ENCODE results near the gene ASPSCR1. TPM values are rescaled to one million over a fixed set of nuclear protein-coding genes. Genes with fewer than 3 reads are reported as not detected.

The ASPSCR1 gene
- total RNA-seq, 2 donors from 2014 or later = 16.9 to 24.4 TPM

DNA sequence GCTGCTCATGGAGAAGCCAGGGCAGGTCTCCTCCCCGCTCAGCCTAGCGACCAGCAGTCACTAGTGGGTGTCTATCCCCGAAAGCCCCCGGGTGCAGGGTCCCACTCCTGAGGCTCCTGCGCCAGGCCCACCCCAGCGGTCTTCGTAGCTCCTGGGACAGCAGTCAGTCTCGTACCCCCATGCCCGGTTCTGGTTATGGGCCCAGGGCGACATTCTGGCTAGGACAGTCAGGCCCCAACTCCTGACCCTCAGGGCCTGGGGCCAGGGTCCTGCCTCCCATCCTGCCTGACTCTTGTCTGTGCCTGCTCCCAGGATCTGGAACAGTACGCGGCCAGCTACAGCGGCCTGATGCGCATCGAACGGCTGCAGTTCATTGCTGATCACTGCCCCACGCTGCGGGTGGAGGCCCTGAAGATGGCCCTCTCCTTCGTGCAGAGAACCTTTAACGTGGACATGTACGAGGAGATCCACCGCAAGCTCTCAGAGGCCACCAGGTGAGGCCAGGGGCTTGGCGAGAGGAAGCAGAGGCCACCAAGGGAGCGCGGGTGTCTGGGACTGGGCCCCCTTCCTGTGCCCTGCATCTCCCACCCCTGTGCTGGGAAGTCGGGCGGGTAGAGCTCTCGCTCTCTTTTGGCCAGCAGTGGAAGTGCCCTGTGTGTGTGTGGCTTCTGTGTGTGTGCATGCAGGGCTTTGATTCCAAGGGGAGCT, 76.3 kb downstream of the ASPSCR1 start:
- intact Hi-C loops (cut with DNase I) = no loop called here
- ATAC-seq (no peak), DNase-seq (no peak)

DNA sequence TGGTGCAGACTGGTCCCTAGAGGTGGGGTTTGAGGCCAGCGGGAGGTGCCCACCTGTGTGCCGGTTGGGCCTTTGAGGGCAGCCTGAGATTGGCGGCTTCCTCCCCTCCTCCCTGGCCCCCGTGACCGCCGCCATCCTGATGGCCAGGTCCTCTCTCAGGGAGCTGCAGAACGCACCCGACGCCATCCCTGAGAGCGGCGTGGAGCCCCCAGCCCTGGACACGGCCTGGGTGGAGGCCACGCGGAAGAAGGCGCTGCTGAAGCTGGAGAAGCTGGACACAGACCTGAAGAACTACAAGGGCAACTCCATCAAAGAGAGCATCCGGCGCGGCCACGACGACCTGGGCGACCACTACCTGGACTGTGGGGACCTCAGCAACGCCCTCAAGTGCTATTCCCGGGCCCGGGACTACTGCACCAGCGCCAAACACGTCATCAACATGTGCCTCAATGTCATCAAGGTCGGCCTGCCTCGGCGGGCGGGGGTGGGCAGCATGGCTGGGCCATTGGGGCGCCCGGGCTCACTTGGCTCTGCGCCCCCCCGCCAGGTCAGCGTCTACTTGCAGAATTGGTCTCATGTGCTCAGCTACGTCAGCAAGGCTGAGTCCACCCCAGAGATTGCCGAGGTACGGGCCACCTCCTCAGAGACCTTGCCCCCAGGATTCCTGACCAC, 77.1 kb downstream of the ASPSCR1 start:
- intact Hi-C loops (cut with DNase I) = no loop called here
- DNase-seq (peak; percentile 19), ATAC-seq (no peak)

DNA sequence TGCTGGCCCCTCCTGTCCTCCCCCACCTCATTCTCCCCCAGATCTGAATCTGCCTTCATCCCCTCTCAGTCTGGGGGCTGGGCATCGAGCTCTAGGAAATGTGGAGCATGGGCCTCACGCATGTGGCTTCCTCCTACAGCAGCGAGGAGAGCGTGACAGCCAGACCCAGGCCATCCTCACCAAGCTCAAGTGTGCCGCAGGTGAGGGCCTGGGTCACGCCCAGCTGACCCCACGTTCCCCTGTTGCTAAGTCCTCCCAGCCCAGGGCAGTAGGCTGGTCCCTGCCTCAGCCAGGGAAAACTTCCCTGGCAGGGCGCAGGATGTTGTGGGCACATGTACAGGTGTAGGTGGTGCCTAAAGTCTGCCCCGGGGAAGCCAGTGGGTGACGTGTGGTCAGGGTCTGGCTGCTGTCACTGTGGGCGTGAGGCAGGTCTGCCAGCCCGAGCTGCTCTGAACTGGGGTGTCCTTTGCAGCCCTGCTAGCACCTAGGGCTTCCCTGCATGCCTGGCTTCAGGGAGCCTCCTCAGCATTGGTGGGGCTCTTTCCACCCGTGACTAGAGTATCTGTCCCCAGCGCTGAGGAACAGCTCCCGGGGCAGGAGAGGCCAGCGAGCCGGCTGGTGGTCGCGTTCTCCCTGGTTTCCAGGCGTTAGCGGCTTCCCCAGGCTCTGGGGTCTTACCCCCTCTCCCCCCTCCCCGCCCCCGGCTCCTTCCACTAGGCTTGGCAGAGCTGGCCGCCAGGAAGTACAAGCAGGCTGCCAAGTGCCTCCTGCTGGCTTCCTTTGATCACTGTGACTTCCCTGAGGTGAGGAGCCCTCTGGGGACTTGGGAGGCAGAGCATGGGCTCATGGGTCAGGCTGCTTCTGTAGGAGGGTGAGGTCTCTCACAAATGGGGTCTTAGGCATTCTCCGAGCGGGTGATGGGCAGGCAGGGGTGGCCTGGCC, 77.9 kb downstream of the ASPSCR1 start:
- intact Hi-C loops (cut with DNase I) = no loop called here
- DNase-seq (peak; percentile 18), ATAC-seq (no peak)

DNA sequence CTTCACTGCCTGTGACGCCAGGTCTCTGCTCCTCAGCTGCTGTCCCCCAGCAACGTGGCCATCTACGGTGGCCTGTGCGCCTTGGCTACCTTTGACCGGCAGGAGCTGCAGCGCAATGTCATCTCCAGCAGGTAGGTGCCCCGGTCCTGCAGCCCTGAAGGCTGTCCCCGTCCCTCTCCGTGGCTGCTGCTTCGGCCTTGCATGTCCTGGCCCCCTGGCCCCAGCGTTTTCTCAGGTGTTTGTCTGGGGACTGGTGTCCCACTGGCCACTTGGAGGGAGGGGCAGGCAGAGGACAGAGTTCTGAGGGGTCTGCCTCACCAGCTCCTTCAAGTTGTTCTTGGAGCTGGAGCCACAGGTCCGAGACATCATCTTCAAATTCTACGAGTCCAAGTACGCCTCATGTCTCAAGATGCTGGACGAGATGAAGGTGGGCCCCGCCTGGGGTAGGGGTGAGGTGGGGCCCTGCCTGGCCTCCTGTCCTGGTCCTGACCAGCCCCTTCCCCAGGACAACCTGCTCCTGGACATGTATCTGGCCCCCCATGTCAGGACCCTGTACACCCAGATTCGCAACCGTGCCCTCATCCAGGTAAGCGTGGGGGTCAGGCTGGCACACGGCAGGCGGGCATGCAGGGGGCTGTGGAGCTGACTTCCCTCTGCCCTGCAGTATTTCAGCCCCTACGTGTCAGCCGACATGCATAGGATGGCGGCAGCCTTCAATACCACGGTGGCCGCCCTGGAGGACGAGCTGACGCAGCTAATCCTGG, 78.7 kb downstream of the ASPSCR1 start:
- no peak for ATAC-seq
- intact Hi-C loops (cut with DNase I) = no loop called here
- peak; percentile 17 for DNase-seq

DNA sequence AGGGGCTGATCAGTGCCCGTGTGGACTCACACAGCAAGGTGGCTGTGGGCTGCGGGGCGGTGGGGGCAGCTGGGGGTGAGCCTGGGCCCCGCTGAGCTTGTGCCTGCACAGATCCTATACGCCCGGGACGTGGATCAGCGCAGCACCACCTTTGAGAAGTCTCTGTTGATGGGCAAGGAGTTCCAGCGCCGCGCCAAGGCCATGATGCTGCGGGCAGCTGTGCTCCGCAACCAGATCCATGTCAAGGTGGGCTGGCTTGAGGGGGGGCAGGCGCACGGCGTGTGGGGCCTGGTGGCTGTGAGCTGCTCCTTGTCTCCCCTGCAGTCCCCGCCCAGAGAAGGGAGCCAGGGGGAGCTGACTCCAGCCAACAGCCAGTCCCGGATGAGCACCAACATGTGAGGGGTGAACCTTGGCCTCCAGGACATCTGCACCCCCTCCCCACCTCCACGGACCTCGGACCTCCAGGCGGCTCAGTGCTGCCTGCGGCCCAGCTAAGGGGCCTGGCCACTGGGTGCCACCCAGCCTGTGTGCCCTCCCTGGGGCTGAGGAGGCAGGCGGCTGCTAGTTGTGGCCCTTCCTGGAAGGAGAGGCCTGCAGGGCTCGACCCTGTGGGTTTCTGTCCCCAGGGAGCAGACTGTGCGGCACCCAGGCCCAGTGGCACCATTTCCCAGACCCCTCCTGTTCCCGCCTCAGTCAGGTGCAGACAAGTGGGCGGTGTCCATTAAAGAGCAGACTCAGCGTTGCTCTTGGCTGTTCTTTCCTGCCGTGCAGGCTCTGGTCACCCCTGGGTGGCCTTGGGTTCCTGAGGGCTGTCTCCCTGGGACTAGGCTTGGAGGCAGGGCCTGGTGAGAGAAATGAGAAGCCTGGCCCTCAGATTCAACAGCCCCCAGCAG, 79.5 kb downstream of the ASPSCR1 start:
- intact Hi-C loops (cut with DNase I) = no loop called here
- ATAC-seq = no peak
- peak; percentile 24 for DNase-seq

DNA sequence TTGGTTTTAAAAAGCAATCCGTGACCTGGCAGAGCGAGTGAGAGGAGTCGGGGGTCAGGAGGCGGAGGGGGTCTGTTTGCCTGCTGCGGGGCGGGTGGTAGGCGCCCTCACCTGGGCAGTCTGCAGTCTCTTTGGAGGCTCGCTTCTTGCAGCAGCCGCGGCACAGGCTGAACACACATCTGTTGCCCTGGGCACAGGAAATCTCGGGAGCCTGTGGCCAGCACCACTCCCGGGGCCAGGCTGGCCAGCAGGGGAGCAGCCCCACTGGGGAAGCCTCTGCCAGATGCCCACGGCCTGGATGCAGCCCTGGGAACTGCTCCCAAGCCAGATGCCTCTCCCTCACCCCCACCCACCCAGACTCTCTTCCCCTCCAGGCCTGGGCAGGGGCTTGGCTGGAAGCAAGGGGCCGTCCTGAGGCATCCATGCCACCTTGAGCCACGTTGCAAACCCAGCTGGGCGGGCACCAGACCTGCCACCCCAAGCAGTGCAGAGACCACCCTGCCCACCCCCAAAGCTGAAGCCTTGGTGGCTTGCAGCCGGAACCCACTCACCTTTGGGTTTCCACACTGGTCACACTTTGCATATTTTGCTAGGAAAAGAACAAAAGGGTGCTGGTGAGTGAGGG, 80.9 kb downstream of the ASPSCR1 start:
- intact Hi-C loops (cut with DNase I) = no loop called here
- no peak for ATAC-seq
- peak; percentile 16 for DNase-seq

DNA sequence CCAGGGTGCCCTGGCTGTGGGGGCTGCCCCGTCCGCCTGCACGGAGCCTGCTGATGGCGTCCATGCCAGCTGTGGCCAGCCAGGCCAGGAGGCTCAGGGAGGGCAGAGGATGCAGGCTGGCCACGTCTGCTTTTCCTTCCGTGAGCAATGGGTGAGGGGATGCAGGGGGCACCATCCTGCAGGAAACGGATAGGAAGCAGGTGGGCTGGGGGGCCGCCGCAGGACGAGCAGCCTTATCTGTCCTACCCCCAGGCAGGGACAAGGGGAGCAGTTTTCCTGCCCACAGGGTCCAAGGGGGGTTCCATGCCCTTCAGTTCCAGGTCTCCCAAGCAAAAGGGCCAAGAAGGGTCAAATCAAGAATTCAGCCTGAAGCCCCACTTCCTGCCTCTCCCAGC, 81.4 kb downstream of the ASPSCR1 start:
- DNase-seq (peak; percentile 12), ATAC-seq (no peak)
- intact Hi-C loops (cut with DNase I) = no loop called here

DNA sequence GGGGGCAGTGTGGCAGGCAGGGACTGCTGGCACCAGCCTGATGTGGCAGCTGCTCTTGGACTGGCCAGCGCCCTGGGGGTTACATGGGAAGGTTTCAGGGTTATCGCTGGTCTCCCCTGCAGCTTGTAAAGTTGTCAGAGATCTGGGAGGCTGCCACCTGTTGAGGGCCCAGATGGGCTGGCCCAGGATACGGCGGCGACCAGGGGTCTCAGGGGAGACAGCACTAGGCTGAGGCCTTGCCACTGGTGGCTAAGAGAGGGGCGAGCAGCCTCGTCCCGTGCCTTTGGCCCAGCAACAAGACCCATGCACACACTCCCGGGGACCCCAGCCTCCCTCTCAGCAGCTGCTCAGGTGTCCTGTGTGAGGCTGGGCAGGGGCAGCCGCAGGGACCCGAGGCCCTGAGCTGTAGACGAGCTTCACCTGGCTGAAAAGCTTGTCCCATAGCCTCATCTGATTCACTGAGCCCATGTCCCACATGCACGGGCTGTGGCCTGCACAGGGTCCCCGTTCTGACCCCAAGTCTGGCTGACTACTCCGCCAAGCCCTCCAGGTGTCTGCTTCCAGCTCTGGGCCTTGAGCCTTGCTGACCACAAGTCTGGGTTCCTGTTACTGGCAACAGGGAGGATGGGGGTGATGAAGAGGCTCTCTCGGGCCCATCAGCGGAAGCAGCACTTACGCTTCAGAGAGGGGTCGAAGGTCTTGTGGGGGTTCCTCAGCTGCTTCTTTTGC, 82.0 kb downstream of the ASPSCR1 start:
- DNase-seq (peak; percentile 16), ATAC-seq (no peak)
- intact Hi-C loops (cut with DNase I) = no loop called here

DNA sequence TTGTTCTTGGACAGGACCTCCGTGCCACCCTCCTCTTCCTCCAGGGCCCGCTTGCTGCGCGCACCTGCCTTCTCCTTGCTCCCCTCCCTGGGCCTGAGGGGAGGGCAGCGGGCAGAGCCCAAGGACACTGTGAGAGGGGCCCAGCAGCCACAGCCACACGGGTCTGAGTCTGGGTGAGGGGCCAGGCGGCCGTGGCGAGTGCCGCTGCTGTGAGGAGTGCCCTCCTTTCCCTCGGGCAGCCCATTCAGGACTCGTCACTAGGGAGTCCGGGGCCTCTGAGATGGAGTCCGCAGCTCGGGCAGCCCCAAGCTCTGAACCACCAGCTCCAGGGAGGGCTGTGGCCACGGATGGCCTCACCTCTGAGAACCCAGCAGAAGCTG, 82.6 kb downstream of the ASPSCR1 start:
- DNase-seq = peak; percentile 19
- no peak for ATAC-seq
- intact Hi-C loops (cut with DNase I) = no loop called here

DNA sequence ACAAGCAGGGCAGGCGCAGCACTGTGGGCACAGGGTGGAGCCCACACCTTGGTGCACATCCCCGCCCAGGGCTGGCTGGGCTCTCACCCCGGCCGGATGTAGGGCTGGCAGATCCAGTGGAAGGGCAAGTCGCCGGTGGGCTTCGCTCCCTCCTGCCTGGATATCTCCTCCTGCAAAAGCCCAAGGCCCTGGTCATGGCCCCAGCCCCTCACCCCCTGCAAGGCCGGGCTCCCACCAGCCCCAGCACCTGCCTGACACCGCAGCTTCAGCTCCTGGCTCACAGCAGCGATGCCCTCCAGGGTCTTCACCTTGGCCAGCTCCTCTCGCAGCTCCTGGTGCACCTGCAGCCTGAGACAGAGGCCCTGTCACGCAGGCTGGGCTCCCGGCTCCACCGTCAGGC, 83.2 kb downstream of the ASPSCR1 start:
- DNase-seq (peak; percentile 21), ATAC-seq (no peak)

DNA sequence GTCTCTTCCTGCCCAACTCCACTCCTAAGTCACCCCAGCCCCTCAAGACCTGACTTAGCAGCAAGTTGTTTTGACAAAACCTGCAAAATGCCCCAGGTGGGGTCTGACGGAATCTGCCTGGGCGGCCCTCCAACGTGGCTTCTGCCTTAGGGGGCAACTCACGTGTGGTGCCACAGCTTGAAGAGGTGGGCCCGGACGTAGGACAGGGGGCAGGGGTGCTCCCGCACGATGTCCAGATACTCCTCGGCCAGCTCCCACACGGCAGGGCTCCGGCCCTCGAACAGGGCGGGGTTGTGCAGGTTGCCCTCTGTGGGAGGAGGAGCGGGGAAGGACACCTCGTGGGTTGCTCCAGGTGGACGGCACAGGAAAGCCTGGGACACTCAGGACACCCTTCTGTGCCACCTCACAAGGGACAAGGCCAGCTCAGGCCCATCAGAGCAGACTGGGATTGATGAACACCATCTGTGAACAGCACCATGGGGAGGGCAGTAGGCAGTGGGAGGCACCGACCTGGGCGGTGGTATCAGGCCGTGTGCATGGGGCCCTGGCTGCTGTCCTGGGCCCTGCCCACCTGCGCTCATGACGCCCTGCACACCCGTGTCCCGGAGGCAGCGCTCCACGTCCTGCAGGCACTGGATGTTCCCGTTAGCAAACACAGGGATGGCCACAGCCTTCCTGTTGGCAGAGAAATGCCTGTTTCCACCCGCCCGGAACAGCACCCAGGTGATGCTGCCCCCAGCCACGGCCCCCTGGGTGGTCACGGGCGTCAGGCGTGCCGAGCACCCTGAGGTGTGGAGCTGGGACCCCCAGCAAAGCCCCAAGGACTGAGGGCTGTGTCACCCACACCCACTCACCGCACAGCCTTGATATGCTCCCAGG, 83.9 kb downstream of the ASPSCR1 start:
- ATAC-seq (no peak), DNase-seq (peak; percentile 15)
- intact Hi-C loops (cut with DNase I) = no loop called here

More for the DNA sequence above, 83.2 kb downstream of the ASPSCR1 start:
- intact Hi-C loops (cut with DNase I) = no loop called here

DNA sequence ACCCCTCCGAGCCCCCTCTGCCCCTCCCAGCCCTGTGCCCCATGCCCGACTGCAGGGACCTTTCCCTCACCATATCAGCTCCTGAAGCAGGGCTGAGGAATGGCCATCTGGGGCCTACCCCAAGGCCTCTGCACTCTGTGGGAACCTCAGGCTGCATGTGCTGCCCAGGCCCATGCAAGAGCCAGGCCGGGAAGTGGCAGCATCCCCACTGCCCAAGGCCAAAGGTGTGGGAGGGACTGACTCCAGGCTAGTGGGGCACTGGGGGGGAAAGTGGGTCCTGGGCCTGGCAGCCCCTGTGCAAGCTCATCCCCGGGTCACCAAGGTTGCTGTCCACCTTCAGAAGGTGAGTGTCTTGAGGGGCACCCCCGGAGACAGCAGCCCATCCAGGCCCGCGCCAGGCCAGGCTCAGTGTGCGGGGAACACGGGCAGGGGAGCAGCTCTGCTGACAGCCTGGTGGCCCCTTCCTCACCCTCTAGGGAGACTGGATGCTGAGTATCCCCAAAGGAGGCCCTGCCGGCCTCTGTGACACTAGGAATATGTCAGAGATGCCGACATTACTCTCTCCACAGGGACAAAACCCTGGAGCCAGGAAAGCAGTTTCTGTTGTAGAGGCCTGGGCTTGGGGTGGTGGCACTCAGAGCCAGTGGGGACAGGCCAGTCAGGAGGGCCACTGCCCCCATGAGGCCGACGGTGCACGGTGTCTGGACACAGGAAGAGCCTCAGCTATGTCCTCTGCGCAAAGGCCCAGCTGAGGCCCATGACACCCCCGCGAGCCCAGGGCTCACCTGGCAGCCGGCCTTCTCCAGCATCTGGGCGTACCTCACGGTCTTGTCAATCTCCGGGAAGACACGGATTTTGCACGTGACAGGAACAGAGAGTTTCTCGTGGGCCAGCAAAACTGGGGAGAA, 84.9 kb downstream of the ASPSCR1 start:
- intact Hi-C loops (cut with DNase I) = no loop called here
- DNase-seq (peak; percentile 18), ATAC-seq (no peak)

DNA sequence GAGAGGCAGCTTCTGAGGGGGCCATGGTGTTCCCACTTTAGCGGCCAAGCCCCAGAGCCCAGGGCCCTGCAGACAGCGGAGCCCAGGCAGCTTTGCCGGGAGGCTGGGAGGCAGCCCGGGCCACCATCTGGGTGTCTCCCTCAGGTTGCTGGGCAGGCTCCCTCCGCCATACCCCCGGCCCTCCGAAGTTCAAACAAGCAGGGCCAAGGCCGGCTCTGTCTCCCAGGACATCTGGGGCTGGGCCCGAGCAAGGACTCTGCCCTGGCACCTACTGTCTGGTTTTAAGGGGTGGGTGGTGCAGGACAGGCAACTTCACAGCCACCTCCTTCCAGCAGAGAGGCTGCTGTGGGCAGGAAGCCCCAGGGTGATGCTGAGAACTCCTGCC, 85.5 kb downstream of the ASPSCR1 start:
- DNase-seq (peak; percentile 16), ATAC-seq (no peak)
- intact Hi-C loops (cut with DNase I) = no loop called here

DNA sequence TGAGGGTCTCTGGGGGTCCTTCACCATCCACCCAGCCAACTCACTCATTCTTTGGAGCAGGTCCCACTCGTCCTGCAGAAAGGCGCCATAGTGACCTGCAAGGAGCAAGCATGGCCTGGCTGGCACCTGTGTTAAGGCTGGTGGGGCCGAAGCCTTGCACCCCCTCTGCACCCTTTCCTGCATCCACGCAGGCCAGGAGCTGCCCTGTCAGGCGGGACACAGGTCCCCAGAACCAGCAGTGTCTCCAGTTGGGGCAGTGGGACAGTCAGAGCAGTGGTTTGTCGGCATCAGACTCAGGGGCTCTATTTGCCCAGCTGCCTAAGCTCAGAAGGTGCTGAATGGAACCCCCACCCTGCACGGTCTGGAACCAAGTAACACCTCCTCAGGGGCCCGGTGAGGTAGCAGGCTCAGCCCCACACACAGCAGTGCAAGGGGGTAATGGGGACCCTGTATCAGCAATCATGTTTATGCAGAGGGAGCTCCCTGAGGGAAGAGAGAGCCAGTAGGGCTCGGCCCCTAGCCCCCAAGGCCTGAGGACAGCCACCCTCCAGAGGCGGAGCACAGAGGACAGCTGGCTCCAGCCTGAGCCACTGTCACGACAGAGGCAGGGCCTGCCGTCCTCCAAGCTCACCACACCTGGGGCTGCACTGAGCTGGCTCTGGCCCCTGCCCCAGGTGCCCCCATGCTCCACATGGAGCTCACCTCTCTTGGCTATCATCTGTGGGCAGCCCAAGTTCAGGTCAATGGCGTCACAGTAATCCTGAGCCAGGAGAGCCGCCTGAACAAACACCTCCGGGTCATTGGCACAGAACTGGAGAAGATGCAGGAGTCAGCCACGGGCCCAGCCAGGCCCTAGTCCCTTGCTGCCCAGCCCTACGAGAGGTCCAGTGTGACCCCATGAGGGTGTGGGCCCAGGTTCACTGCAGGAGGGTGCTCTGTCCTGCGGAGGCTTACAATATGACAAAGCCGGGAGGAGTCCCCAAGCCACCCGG, 86.3 kb downstream of the ASPSCR1 start:
- no peak for ATAC-seq
- peak; percentile 17 for DNase-seq
- intact Hi-C loops (cut with DNase I) = no loop called here
